Daoy (cell line): ENCODE results near the gene RRP1B. TPM values are rescaled to one million over a fixed set of nuclear protein-coding genes. Genes with fewer than 3 reads are reported as not detected.
"Not testable (repeated sequence)": the region's sequence is repeated elsewhere in the genome, so short reads cannot be mapped to it uniquely, and the experiment has no call there.

Experiments used
- DNase-seq: peaks from one replicate; pipeline ENCODE4 v3.0.0-alpha.2; 2015; ENCODE audit warnings: low read depth
- total RNA-seq: library from RNA; depleted of rRNA; stranded (reverse); fragments of >200 nt; shearing (Covaris generic); gene quantifications from 2 replicates; pipeline ENCODE4 v1.2.3, GENCODE V29; 2014; rRNA removed

The RRP1B gene, protein sequence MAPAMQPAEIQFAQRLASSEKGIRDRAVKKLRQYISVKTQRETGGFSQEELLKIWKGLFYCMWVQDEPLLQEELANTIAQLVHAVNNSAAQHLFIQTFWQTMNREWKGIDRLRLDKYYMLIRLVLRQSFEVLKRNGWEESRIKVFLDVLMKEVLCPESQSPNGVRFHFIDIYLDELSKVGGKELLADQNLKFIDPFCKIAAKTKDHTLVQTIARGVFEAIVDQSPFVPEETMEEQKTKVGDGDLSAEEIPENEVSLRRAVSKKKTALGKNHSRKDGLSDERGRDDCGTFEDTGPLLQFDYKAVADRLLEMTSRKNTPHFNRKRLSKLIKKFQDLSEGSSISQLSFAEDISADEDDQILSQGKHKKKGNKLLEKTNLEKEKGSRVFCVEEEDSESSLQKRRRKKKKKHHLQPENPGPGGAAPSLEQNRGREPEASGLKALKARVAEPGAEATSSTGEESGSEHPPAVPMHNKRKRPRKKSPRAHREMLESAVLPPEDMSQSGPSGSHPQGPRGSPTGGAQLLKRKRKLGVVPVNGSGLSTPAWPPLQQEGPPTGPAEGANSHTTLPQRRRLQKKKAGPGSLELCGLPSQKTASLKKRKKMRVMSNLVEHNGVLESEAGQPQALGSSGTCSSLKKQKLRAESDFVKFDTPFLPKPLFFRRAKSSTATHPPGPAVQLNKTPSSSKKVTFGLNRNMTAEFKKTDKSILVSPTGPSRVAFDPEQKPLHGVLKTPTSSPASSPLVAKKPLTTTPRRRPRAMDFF
- total RNA-seq = 45.9 and 46.7 TPM in 2 replicates

- peak; percentile 94 for DNase-seq
These were observed at the start of gene RRP1B, which contains the start of gene HSF2BP for GRCh38 chr21:43659136-43660000. Gene RRP1B (plus strand): TSS chr21:43659560. CDS start chr21:43659665, 105 bp downstream. Gene HSF2BP (minus strand): TSS chr21:43659488. CDS start chr21:43658096, 1,392 bp downstream.

DNA sequence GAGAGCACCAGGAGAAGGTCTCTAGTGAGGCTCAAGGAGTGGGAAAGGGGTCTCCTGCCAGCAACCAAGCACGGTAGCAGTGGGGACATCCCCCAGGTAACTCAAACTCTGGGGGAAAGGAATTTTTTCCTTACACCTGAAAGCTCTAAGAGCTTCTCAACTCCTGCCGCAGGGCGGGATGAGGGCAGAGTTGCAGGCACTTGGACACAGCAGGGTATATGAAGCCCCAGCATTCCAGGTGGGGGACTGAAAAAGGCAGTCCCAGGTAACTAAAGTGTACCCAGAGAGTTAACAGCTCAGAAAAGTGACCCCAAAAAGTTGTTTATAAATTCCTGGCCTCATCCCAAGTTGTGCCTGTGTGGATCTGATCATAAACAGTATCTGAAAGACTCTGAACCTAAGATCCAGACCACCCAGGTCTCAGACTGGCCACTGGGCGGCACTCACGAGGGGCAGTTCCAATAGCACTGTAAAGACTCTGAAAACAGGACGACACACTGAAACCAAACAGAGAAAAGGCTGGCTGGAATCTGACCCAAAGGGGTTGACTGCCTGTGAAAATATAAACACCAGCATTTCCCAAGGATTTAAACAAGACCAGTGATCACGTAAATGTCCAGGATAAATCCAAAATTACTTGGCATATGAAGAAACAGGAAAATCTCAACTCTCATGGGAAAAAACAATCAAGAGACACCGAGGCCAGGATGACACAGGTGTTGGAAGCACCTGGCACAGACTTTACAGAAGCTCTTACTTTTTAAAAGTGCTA, 47.6 kb upstream of the RRP1B start:
- peak; percentile 77 for DNase-seq

DNA sequence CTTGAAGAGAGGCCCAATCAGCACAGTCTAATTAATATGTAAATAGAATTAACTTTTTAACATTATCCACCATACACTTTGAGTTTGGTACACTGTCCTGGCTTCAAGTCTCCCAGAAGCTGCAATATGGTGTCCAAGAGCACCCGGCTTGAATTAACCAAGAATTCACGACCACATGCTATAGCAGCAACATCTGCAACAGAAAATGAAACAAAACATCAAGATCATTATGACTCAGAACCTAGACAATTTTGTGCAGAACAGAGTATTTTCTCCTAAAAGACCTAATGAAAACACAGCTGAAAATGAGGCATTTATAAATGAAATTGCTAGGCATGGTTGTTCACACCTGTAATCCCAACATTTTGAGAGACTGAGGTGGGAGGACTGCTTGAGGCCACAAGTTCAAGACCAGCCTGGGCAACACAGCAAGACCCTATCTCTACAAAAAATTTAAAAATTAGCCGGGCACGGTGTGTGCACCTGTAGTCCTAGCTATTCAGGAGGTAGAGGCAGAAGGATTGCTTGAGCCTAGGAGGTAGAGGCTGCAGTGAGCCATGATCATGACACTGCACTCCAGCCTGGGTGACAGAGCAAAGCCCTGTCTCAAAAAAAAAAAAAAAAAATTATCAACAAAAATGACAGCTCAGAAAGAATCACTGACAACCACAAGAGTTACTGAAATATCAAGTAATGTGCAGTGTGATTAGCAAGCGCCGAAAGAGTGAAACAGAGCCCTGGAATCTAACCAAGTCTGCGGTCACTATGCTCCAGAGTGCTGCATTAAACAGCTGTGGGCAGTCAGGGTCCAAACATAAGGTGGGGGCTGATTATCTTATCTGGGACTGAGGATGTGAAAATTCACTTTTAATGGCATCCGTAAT, 45.4 kb upstream of the RRP1B start:
- DNase-seq = peak; percentile 78

DNA sequence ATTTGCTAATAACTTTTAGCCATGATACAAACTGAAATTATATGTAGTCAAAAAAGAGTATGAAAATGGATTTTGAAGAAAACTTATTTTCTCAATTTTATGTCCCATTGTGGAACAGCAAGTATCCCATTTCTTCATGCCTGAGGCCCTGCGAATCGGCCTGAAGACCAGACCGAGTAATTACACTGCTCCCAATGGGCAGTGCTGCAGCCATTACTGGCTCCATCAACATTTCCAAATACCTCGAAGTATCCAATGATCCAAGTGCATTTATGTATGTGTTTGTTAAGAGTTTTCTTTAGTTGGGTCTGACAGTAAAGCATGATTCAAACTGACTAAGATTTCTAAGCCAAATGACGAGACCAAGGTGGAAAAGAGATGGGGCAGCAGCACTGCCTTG, 44.5 kb upstream of the RRP1B start:
- DNase-seq = no peak

DNA sequence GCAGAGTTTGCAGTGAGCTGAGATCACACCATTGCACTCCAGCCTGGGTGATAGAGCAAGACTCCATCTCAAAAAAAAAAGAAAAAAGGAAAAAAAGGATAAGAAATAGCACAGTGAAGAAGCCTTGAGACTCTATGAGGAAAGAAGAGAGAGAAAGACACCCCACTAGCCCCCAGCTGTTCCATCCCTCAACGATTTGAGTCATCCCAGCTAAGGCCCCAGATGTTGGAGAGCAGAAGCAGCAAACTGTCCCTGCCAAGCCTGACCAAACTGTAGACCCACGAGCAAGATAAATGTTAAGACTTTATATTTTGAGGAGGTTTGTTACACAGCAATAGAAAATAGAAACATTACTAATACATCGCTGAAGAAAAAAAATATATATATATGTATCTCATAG, 42.5 kb upstream of the RRP1B start:
- DNase-seq = not testable (repeated sequence)

GRCh38 chr21:43618940-43619339, 40.4 kb upstream of the RRP1B start:
- no peak for DNase-seq

DNA sequence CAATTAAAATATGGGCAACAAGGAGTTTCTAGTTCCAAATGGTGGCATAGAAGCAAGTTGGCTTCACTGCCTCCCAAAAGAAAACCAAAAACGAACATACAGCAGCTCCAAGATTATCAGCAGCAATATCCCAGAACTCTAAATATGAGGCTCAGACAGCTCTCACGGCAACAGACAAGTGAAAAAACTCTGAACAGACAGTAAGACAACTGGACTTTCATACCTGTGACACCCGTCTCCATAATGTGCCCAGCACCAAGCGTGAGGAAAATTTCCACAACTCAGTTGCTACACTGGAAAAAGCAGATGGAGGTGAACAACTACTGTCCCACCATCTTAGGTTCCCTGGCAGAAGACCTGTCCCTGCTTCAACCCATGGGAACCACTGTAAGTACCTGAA, 40.0 kb upstream of the RRP1B start:
- DNase-seq = no peak

DNA sequence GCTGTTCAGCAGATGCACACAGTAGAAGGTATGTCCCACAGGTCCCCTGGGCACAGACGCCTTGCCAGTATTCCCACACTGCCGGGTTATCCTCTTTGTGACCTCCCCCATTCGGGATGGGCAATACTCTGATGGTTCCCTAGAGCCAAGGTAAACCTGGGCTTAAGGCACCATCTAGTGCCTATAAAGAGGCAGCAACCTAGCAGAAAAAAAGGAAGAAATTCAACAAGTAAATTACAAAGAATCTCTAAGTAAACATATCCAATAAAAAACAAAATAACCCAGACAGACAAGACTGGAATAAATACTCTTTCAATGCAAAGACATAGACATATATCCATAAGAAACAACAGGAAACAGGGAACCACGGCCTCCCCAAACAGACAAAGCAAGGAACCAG, 39.5 kb upstream of the RRP1B start:
- DNase-seq = no peak

GRCh38 chr21:43622796-43623195, 36.6 kb upstream of the RRP1B start:
- DNase-seq = no peak

GRCh38 chr21:43623588-43623987, 35.8 kb upstream of the RRP1B start:
- no peak for DNase-seq

GRCh38 chr21:43624339-43624738, 35.0 kb upstream of the RRP1B start:
- no peak for DNase-seq

- no peak for DNase-seq
These were observed 33.0 kb upstream of the RRP1B start for GRCh38 chr21:43626390-43626789.

DNA sequence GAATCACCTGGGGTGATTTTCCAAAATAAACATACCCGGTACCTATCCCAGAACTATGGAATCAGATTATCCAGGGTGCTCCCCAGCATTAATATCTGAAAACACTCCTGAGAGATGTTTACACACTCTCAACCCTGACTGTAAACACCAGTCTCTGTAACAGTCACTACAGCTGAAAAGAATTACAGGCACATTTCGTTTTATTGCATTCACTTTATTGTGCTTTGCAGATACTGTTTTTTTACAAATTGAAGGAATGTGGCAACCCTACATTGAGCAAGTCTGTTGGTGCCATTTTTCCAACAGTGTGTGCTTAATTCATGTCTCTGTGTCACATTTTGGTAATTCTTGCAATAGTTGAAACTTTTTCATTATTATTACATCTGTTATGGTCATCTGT, 31.8 kb upstream of the RRP1B start:
- no peak for DNase-seq

DNA sequence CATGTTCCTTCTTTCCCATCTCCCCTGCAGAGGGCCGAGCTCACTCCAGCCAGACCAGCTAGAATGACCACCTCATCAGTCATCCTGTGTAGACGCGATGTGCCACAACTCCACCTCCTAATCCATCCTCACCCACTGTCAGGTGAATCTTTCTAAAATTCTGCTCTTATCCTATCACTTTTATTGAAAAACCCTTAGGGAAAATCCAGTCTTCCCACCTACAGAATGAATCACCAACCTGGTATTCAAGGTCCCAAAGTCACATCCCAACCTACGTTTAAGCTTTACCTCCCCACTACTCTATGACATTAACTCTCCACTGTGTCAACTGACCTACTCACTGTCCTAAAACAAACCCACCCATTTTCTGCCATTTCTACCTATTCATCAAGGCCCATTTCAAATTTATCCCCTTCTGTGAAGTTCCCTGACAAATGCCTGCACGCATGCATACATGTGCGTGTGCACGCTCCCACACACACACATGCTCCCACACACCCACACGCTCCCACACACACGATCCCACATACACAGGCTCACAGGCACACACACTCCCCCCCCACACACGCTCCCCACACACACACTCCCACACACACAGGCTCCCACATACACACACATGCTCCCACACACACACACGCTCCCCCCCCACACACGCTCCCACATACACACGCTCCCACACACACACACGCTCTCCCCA, 27.8 kb upstream of the RRP1B start:
- no peak for DNase-seq

- DNase-seq = no peak
These were observed 26.9 kb upstream of the RRP1B start for GRCh38 chr21:43632373-43632905.

DNA sequence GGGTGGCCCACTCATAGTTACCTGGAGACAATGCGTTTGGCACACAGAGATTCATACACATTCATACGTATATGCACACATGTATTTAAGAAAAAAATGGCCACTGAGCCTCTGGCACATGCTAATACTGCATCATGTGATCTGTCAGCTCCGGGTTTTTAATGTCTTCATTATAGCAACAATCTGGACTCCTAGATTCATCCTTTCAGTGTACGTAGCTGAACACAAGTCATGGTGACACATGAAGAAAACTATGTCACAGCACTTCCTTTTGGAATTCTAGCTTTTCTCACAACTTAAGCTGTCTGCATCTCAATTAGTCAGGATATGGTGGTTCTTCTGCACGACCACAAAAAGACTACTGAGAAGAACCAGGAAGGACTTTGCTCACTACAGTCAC, 24.7 kb upstream of the RRP1B start:
- no peak for DNase-seq

DNA sequence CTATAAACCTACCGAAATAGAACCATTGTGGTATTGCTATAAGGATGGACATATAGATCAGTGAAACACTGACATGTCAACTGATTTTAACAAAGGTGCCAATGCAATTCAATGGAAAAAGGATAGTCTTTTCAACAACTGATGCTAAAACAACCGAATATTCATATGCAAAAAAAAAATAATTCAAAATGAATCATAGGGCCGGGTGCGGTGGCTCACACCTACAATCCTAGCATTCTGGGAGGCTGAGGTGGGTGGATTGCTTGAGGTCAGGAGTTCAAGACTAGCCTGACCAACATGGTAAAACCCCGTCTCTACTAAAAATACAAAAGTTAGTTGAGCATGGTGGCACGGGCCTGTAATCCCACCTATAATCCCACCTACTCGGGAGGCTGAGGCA, 23.9 kb upstream of the RRP1B start:
- no peak for DNase-seq

DNA sequence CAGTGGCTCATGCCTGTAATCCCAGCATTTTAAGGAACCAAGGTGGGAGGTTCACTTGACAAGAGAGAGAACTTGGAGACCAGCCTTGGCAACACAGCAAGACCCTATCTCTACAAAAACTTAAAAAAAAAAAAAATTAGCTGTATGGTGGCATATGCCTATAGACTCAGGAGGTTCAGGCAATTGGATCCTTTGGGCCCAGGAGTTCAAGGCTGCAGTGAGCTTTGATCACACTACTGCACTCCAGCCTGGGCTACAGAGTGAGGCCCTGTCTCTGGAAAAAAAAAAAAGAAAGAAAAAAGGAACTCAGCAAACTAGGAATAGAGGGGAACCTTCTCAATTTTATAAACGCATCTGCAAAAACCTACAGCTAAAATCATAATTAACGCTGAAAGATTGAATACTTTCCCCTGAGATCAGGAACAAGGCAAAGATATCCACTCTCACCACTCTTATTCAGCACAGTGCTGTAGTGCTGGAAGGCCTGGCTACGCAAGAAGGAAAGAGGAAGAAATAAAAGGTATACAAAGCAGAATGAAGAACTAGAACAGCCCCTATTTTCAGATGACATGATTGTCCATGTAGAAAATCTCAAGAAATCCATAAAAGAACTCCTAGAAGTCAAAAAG, 21.7 kb upstream of the RRP1B start:
- DNase-seq = no peak
